Measurements from ENCODE around the gene PIP5KL1. TPM values are rescaled to one million over a fixed set of nuclear protein-coding genes. Genes with fewer than 3 reads are reported as not detected.
A peak's percentile ranks its signal among the peaks of the same experiment; 100 is the strongest.

PIP5KL1 gene
- polyA plus RNA-seq, 1 donor from 2014 or later = 3.4 TPM

DNA sequence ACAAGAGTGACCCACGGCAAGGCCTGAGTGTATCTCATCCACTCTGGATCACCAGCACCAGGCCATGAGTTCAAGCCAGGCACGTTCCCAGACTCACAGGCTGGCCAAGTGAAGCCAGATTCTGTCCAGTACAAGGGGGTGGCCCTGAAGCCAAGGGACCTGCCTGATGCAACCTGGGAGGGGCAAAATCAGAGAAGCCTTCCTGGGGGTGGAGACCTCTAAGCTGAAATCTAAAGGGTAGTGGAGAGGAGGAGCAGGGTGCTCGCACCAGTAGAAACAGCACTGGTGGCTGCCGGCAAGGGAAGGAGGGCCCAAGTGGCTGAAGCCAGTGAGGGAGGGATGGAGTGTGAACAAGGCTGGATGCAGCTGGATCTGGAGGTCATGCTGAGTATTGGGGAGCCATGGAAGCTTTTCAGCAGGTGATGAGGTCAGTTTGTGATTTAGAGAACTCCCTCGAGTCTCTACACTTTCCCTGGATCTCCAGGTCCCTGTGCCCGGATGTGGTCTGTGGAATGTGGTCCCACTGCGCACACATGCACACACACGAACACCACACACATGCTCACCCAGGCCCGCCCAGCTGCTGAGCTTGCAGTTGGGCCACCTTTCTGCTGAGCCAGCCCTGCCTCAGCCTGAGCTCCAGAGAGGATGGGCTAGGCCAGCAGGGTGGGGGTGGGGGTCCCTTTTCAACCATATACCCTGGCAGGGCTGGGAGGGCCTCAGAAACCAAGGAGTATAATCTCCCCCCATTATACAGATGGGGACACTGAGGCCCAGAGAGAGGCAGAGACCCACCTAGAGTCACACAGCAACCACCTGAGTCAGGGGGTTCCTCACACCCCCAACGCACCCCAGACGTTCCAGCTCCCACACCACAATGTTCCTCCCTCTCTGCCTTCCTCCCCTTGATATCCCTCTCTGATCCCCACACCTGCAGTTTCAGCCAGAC lies 1.6 kb downstream of the PIP5KL1 start:
- Histone ChIP-seq H4K20me1 (ENCODE audit: insufficient read depth) (no peaks in the 10 kb centered on the region), H3K9me3 (ENCODE audit: low read length) (no peaks in the 10 kb centered on the region), H2AFZ (ENCODE audit: low read depth, low read length) (no peak overlapping the region), H3F3A (ENCODE audit: insufficient read depth, low read length, poor library complexity, severe bottlenecking) (no peaks in the 10 kb centered on the region), H3K36me3 (ENCODE audit: insufficient read depth, low read length) (no peaks in the 10 kb centered on the region), H3K9ac (ENCODE audit: low read length) (no peak overlapping the region), H3K27me3 (ENCODE audit: insufficient read depth, low read depth, low read length) (peaks cover 50% of the 10 kb centered on the region), H3K9me2 (ENCODE audit: insufficient read depth, low read length) (no peaks in the 10 kb centered on the region), H3K27ac (ENCODE audit: low read length) (no peak overlapping the region), H3K4me3 (ENCODE audit: low read length) (no peak overlapping the region), H3K4me2 (ENCODE audit: low read length) (no peak overlapping the region), H3K79me2 (replicated peaks; ENCODE audit: insufficient read depth, low read length) (no peaks in the 10 kb centered on the region)
- TF ChIP-seq, protein P1, sequence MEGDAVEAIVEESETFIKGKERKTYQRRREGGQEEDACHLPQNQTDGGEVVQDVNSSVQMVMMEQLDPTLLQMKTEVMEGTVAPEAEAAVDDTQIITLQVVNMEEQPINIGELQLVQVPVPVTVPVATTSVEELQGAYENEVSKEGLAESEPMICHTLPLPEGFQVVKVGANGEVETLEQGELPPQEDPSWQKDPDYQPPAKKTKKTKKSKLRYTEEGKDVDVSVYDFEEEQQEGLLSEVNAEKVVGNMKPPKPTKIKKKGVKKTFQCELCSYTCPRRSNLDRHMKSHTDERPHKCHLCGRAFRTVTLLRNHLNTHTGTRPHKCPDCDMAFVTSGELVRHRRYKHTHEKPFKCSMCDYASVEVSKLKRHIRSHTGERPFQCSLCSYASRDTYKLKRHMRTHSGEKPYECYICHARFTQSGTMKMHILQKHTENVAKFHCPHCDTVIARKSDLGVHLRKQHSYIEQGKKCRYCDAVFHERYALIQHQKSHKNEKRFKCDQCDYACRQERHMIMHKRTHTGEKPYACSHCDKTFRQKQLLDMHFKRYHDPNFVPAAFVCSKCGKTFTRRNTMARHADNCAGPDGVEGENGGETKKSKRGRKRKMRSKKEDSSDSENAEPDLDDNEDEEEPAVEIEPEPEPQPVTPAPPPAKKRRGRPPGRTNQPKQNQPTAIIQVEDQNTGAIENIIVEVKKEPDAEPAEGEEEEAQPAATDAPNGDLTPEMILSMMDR (IDR thresholded peaks at IDR 0.05; ENCODE audit: poor library complexity, severe bottlenecking) = no peak
- TF ChIP-seq MXI1 (conservative IDR thresholded peaks at IDR 0.05; ENCODE audit: poor library complexity, severe bottlenecking) (no peak), EP300 (conservative IDR thresholded peaks at IDR 0.05; ENCODE audit: poor library complexity, severe bottlenecking) (no peak), POLR2AphosphoS5 (IDR thresholded peaks at IDR 0.05) (no peak), TAF1 (IDR thresholded peaks at IDR 0.05; ENCODE audit: low read depth) (no peak), RAD21 (conservative IDR thresholded peaks at IDR 0.05) (no peak)

DNA sequence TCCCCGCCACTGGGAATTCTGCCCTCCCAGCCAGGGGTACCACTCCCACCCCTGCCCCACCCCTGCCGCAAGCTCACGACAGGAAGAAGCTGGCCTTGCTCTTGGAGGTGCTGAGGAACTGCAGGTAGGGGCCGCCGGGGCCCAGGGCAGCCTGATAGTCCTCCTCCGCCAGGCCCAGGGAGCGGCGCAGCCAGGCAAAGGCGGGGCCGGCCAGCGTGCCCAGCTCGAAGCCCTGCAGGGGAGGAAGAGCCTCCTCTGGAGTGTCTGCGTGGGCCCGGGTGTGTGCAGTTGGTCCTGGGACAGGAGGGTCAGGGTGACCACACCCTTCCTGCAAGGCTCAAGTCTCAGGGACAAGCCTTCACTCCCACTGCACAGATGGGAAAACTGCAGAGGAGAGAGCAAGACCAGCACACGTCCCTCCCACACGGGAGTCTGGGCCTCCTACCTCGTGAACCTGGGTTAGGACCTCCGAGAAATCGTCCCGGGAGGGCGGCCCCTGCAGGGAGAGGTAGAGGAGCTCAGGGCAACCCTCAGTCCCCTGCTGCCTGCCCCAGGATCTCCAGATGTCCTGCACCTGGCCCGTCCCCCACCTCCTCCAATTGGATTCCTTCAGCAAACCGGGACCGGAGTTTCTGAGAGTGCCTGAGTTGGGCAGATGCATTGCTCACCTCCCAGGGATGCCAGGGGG lies 2.4 kb downstream of the PIP5KL1 start:
- H3K4me3 ChIP-seq (ENCODE audit: low read length) = no peak overlapping the region
- TF ChIP-seq EZH2 (IDR thresholded peaks at IDR 0.05; ENCODE audit: borderline replicate concordance, insufficient read depth, low read length, poor library complexity, severe bottlenecking) (peak; percentile 42), SMC3 (conservative IDR thresholded peaks at IDR 0.05; ENCODE audit: poor library complexity) (no peak)
- no peak overlapping the region for H3K4me2 ChIP-seq (ENCODE audit: low read length)
- H2AFZ ChIP-seq (ENCODE audit: low read depth, low read length) = no peak overlapping the region
- H3F3A ChIP-seq (ENCODE audit: insufficient read depth, low read length, poor library complexity, severe bottlenecking) = no peaks in the 10 kb centered on the region
- H3K9ac ChIP-seq (ENCODE audit: low read length) = no peak overlapping the region
- H3K27me3 ChIP-seq (ENCODE audit: insufficient read depth, low read depth, low read length) = peaks cover 50% of the 10 kb centered on the region
- no peaks in the 10 kb centered on the region for H3K79me2 ChIP-seq (replicated peaks; ENCODE audit: insufficient read depth, low read length)
- H3K27ac ChIP-seq (ENCODE audit: low read length) = no peak overlapping the region
- H3K9me3 ChIP-seq (ENCODE audit: low read length) = no peaks in the 10 kb centered on the region
- no peaks in the 10 kb centered on the region for H3K36me3 ChIP-seq (ENCODE audit: insufficient read depth, low read length)
- no peaks in the 10 kb centered on the region for H4K20me1 ChIP-seq (ENCODE audit: insufficient read depth)
- H3K9me2 ChIP-seq (ENCODE audit: insufficient read depth, low read length) = no peaks in the 10 kb centered on the region

- Histone ChIP-seq H3F3A (ENCODE audit: insufficient read depth, low read length, poor library complexity, severe bottlenecking) (no peaks in the 10 kb centered on the region), H3K4me2 (ENCODE audit: low read length) (no peak overlapping the region), H4K20me1 (ENCODE audit: insufficient read depth) (no peaks in the 10 kb centered on the region), H3K27me3 (ENCODE audit: insufficient read depth, low read depth, low read length) (peaks cover 50% of the 10 kb centered on the region), H3K27ac (ENCODE audit: low read length) (no peak overlapping the region), H3K4me3 (ENCODE audit: low read length) (peak overlapping the region; percentile 46), H3K9me2 (ENCODE audit: insufficient read depth, low read length) (no peaks in the 10 kb centered on the region), H3K9ac (ENCODE audit: low read length) (no peak overlapping the region), H3K36me3 (ENCODE audit: insufficient read depth, low read length) (no peaks in the 10 kb centered on the region), H3K79me2 (replicated peaks; ENCODE audit: insufficient read depth, low read length) (no peaks in the 10 kb centered on the region), H2AFZ (ENCODE audit: low read depth, low read length) (no peak overlapping the region), H3K9me3 (ENCODE audit: low read length) (no peaks in the 10 kb centered on the region)
- TF ChIP-seq EP300 (conservative IDR thresholded peaks at IDR 0.05; ENCODE audit: poor library complexity, severe bottlenecking) (no peak), MXI1 (conservative IDR thresholded peaks at IDR 0.05; ENCODE audit: poor library complexity, severe bottlenecking) (no peak), TAF1 (IDR thresholded peaks at IDR 0.05; ENCODE audit: low read depth) (no peak), POLR2AphosphoS5 (IDR thresholded peaks at IDR 0.05) (no peak), SMC3 (conservative IDR thresholded peaks at IDR 0.05; ENCODE audit: poor library complexity) (no peak), RAD21 (conservative IDR thresholded peaks at IDR 0.05) (no peak)
- TF ChIP-seq, protein P1 (IDR thresholded peaks at IDR 0.05; ENCODE audit: poor library complexity, severe bottlenecking) = no peak
These were observed 3.2 kb downstream of the PIP5KL1 start for GRCh38 chr9:127927201-127927987.

Data from neural cell (in vitro differentiated cells).